ENCODE data around the gene GPA33.

Gene GPA33

GRCh38 chr1:167126811-167127210, 36.6 kb upstream of the GPA33 start:
- TF ChIP-seq CTCF (conservative IDR thresholded peaks at IDR 0.05; ENCODE audit: low read depth, low read length): no peak

DNA sequence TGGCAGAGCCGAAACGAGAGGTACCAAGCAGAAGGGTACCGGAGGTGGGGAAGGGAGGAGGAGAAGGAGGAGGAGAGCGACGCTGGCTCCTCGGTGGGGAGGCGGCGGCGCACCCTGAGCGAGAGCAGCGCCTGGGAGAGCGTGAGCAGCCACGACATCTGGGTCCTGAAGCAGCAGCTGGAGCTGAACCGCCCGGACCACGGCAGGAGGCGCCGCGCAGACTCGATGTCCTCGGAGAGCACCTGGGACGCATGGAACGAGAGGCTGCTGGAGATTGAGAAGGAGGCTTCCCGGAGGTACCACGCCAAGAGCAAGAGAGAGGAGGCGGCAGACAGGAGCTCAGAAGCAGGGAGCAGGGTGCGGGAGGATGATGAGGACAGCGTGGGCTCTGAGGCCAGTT, 36.1 kb upstream of the GPA33 start:
- no peak for DNase-seq (ENCODE audit: low read depth)
- no peak for TF ChIP-seq CTCF (conservative IDR thresholded peaks at IDR 0.05; ENCODE audit: low read depth, low read length)
- no peak overlapping the region for H3K4me3 ChIP-seq (ENCODE audit: low read depth, low read length)

More at GRCh38 chr1:167126811-167127210, 36.6 kb upstream of the GPA33 start:
- no peak overlapping the region for H3K4me3 ChIP-seq (ENCODE audit: low read depth, low read length)
- no peak for DNase-seq (ENCODE audit: low read depth)

- DNase-seq (ENCODE audit: low read depth): no peak
- H3K4me3 ChIP-seq (ENCODE audit: low read depth, low read length): no peak overlapping the region
- no peak for TF ChIP-seq CTCF (conservative IDR thresholded peaks at IDR 0.05; ENCODE audit: low read depth, low read length)
These were observed 32.4 kb upstream of the GPA33 start for GRCh38 chr1:167122568-167122967.

DNA sequence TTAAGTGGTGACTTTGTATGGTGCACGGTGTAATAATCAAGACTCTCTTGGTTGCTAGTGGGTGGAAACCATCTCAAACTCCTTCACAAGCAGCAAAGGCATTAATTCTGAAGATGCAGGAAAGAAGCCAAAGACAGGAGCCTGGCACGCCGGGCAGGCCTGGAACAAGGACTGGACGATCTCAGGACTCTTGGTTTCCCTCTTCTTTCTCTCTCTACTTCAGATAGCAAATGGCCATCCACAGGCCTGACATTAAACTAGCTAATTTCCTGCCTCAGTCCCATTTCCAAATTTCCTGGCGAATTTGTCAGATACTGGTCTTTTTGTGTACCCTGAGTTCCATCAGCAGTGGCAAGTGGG, 31.9 kb upstream of the GPA33 start:
- no peak overlapping the region for H3K4me3 ChIP-seq (ENCODE audit: low read depth, low read length)
- DNase-seq (ENCODE audit: low read depth): no peak
- no peak for TF ChIP-seq CTCF (conservative IDR thresholded peaks at IDR 0.05; ENCODE audit: low read depth, low read length)

DNA sequence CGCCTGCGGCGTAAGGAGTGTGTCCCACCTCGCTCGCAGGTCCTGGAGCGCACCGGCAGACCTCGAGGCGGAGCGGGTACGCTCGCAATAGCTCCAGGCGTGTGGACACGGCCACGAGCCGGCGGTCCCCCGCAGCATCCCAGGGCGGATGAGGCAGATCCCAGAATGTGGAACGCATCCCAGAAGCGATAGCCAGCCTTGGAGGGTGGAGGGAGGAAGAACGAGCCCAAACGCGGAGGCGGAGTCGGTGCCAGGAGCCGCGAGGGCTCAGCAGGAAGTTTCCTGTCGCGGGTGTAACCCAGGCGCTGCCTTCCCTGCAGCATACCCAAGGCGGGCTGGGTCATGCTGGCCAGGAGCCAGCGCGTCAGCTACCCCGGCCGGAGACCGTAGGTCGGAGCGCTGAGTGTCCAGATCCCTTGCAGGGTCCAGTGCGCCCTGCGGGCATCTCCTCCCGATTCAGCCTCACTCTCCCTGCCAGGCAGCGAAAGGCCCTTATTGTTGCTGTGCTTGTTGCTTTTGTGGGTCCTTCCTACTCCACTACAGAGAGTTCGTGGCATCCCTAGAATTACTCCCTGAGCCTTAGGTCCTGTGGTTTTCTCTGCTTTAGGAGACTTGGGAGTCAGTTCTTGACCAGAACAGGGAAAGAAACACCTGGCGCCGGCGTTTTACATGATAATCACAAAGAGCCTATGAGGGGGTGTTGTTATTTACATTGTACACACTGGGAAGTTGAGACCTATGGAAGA, 31.4 kb upstream of the GPA33 start:
- peak overlapping the region; percentile 54 for H3K4me3 ChIP-seq (ENCODE audit: low read depth, low read length)
- DNase-seq (ENCODE audit: low read depth): peak; percentile 53
- TF ChIP-seq CTCF (conservative IDR thresholded peaks at IDR 0.05; ENCODE audit: low read depth, low read length): no peak

DNA sequence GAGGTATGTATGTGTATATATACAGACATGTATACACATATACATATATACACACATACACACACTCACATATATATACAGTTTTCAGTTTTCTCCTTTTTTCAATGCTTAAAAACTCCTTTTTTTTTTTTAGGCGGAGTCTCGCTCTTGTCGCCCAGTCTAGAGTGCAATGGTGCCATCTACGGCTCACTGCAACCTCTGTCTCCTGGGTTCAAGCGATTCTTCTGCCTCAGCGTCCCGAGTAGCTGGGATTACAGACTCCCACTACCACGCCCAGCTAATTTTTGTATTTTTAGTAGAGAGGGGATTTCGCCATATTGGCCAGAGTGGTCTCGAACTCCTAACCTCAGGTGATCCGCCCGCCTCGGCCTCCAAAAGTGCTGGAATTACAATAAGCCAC, 30.7 kb upstream of the GPA33 start:
- H3K4me3 ChIP-seq (ENCODE audit: low read depth, low read length): peak overlapping the region; percentile 54
- no peak for TF ChIP-seq CTCF (conservative IDR thresholded peaks at IDR 0.05; ENCODE audit: low read depth, low read length)
- no peak for DNase-seq (ENCODE audit: low read depth)

DNA sequence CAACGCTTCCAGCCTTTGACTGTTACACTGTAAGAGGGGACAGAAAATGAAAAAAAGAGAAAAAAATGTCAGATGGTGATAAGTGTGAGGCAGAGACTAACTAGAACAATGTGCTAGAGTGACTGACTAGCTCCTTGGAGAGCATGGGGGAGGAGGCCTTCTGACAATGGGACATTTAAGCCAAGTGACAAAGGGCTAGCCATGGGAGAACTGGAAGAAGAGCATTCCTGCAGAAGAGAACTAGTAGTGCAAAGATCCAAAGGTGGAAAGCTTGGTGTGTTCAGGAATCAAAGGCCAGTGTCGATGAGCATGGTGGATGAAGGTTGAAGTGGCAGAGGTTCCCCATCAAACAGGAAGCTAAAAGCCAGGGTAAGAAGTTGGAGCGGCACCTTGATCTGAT, 29.5 kb upstream of the GPA33 start:
- no peak for TF ChIP-seq CTCF (conservative IDR thresholded peaks at IDR 0.05; ENCODE audit: low read depth, low read length)
- no peak overlapping the region for H3K4me3 ChIP-seq (ENCODE audit: low read depth, low read length)
- no peak for DNase-seq (ENCODE audit: low read depth)
